SK-N-SH (cell line): ENCODE measurements around the gene SCYGR4. TPM values are rescaled to one million over a fixed set of nuclear protein-coding genes. Genes with fewer than 3 reads are reported as not detected.

ENCODE experiments used
- CTCF ChIA-PET: fragments of 300-600, 350-600 bp; formaldehyde crosslinking; extraction: SDS; loops from one replicate; lab custom pipeline; 2021; lab: Yijun Ruan, JAX
- POLR2A ChIA-PET: fragments of 350-600 bp; sonication (Branson Sonifier 250); formaldehyde crosslinking; extraction: SDS; loops from one replicate; lab custom pipeline; 2020; ENCODE audit warnings: antibody characterized with exemption, inconsistent platforms; lab: Yijun Ruan, JAX
- DNase-seq: peaks from one replicate; pipeline ENCODE4 v3.0.0; 2012
- H2AFZ ChIP-seq: fragments of 200-600 bp; sonication (generic); 2 replicates; pipeline ENCODE4 v1.8.1; 2016; ENCODE audit warnings: antibody characterized with exemption, mild to moderate bottlenecking, low read depth
- H3F3A ChIP-seq: fragments of 200-600 bp; sonication (generic); replicated peaks from 2 replicates; pipeline ENCODE3; 2016; ENCODE audit warnings: antibody characterized with exemption, mild to moderate bottlenecking; ENCODE audit not compliant: insufficient read depth
- H3K27ac ChIP-seq, 2 experiments: fragments of 200-500 bp in 1 of 2; fragments of 200-600 bp in 1 of 2; sonication (Bioruptor generic) in 1 of 2; sonication (generic), shearing (Covaris generic) in 1 of 2; 2 replicates each; pipeline versions ENCODE4 v1.5.1 to v1.6.1; 2014 to 2016; ENCODE audit warnings: low read depth in 2 of 2, inconsistent platforms in 1 of 2, low read length in 1 of 2, mild to moderate bottlenecking in 1 of 2, mixed read lengths in 1 of 2
- H3K27me3 ChIP-seq: fragments of 200-600 bp; sonication (generic), shearing (Covaris generic); 2 replicates; pipeline ENCODE4 v1.6.1; 2016; ENCODE audit warnings: mixed run types; ENCODE audit not compliant: insufficient read depth
- H3K36me3 ChIP-seq, 2 experiments: fragments of 200-500 bp in 1 of 2; fragments of 200-600 bp in 1 of 2; sonication (Bioruptor generic) in 1 of 2; sonication (generic) in 1 of 2; replicated peaks in 1 of 2; 2 replicates each; pipeline versions ENCODE3 to v1.5.1; 2014 to 2016; ENCODE audit warnings: low read length in 1 of 2, mild to moderate bottlenecking in 1 of 2; ENCODE audit not compliant: insufficient read depth in 2 of 2, control insufficient read depth in 1 of 2
- H3K4me1 ChIP-seq, 2 experiments: fragments of 200-500 bp in 1 of 2; fragments of 200-600 bp in 1 of 2; sonication (Bioruptor generic) in 1 of 2; sonication (generic), shearing (Covaris generic) in 1 of 2; 2 replicates each; pipeline versions ENCODE4 v1.5.1 to v1.6.1; 2014 to 2016; ENCODE audit warnings: low read depth in 1 of 2, low read length in 1 of 2, mixed run types in 1 of 2; ENCODE audit not compliant: insufficient read depth in 2 of 2, control insufficient read depth in 1 of 2
- H3K4me2 ChIP-seq: fragments of 200-600 bp; sonication (generic), shearing (Covaris generic); 2 replicates; pipeline ENCODE4 v1.6.1; 2017; ENCODE audit warnings: mixed run types
- H3K4me3 ChIP-seq, 2 experiments: fragments of 200-500 bp in 1 of 2; fragments of 200-600 bp in 1 of 2; sonication (Bioruptor generic) in 1 of 2; sonication (generic), shearing (Covaris generic) in 1 of 2; 2 replicates each; pipeline versions ENCODE4 v1.5.1 to v1.8.1; 2014 to 2016; ENCODE audit warnings: low read depth in 2 of 2, inconsistent platforms in 1 of 2, low read length in 1 of 2, mild to moderate bottlenecking in 1 of 2, mixed read lengths in 1 of 2, moderate library complexity in 1 of 2
- H3K79me2 ChIP-seq: fragments of 200-600 bp; sonication (generic); 2 replicates; pipeline ENCODE4 v1.8.1; 2017; ENCODE audit warnings: mild to moderate bottlenecking; ENCODE audit not compliant: insufficient read depth
- H3K9ac ChIP-seq: fragments of 200-600 bp; sonication (generic); 2 replicates; pipeline ENCODE4 v1.6.1; 2017; ENCODE audit warnings: mixed run types
- H3K9me2 ChIP-seq: fragments of 200-600 bp; sonication (generic); 2 replicates; pipeline ENCODE4 v1.6.1; 2017; ENCODE audit warnings: mixed run types
- H3K9me3 ChIP-seq: fragments of 200-600 bp; sonication (generic); 2 replicates; pipeline ENCODE4 v1.6.1; 2017; ENCODE audit warnings: mixed run types, mild to moderate bottlenecking, moderate library complexity
- H4K20me1 ChIP-seq: fragments of 200-600 bp; sonication (generic); 2 replicates; pipeline ENCODE4 v1.6.1; 2017; ENCODE audit warnings: mild to moderate bottlenecking, mixed run types; ENCODE audit not compliant: insufficient read depth
- CHD2 ChIP-seq: fragments of 150-350 bp; IDR thresholded peaks from 2 replicates; pipeline ENCODE4 v1.6.1; 2018; ENCODE audit warnings: low read length; ENCODE audit not compliant: partially characterized antibody
- ELF1 ChIP-seq: IDR thresholded peaks from 2 replicates; pipeline ENCODE4 v1.4.0; 2012
- EP300 ChIP-seq, 2 experiments: IDR thresholded peaks; 2 replicates each; pipeline versions ENCODE4 v1.4.0 to v1.6.1; 2012; ENCODE audit warnings: borderline replicate concordance in 1 of 2, low read depth in 1 of 2, low read length in 1 of 2
- FOSL2 ChIP-seq: IDR thresholded peaks from 2 replicates; pipeline ENCODE4 v1.4.0; 2012; ENCODE audit warnings: low read depth, mild to moderate bottlenecking, moderate library complexity, borderline replicate concordance
- FOXM1 ChIP-seq: IDR thresholded peaks from 2 replicates; pipeline ENCODE4 v1.4.0; 2012; ENCODE audit warnings: low read depth, mild to moderate bottlenecking
- MXI1 ChIP-seq: IDR thresholded peaks from 2 replicates; pipeline ENCODE4 v1.6.1; 2012; ENCODE audit warnings: mild to moderate bottlenecking, low read depth, low read length, improper control_type of control experiment
- NFIC ChIP-seq: IDR thresholded peaks from 2 replicates; pipeline ENCODE4 v1.4.0; 2012; ENCODE audit warnings: borderline replicate concordance
- NRF1 ChIP-seq: IDR thresholded peaks from 2 replicates; pipeline ENCODE4 v1.6.1; 2012; ENCODE audit warnings: low read depth, mild to moderate bottlenecking, low read length
- SIN3A ChIP-seq: IDR thresholded peaks from 2 replicates; pipeline ENCODE4 v1.6.1; 2012; ENCODE audit warnings: low read depth, mild to moderate bottlenecking, low read length, moderate library complexity, borderline replicate concordance
- TCF12 ChIP-seq: IDR thresholded peaks from 2 replicates; pipeline ENCODE4 v1.4.0; 2012
- WGBS: methylation state at CpG from one replicate; pipeline ENCODE4 v1.1.6; 2017; ENCODE audit warnings: low lambda C conversion rate; 5-methylcytosine and 5-hydroxymethylcytosine counted together
- polyA plus RNA-seq, 3 experiments: library from polyadenylated mRNA; depleted of rRNA; stranded (reverse); fragments of >200 nt; gene quantifications; 2 replicates each; pipeline ENCODE4 v1.2.3, GENCODE V29; 2012
- TF ChIP-seq, protein P1 (sequence below): fragments of 150-350 bp; IDR thresholded peaks from 2 replicates; pipeline ENCODE4 v1.6.1; 2016; ENCODE audit warnings: mild to moderate bottlenecking, low read depth, low read length
- TF ChIP-seq, protein P2 (sequence below): fragments of 200-600 bp; sonication (generic); IDR thresholded peaks from 2 replicates; pipeline ENCODE4 v1.6.1; 2017; ENCODE audit warnings: antibody characterized with exemption, mild to moderate bottlenecking, moderate library complexity
- TF ChIP-seq, protein P3 (sequence below): IDR thresholded peaks from 2 replicates; pipeline ENCODE4 v1.4.0; 2012; ENCODE audit warnings: low read depth, borderline replicate concordance
- TF ChIP-seq, protein P4 (sequence below): fragments of 150-350 bp; IDR thresholded peaks from 2 replicates; pipeline ENCODE4 v1.6.1; 2017; ENCODE audit warnings: antibody characterized with exemption, low read length, low read depth, borderline replicate concordance
- TF ChIP-seq, protein P5 (sequence below): IDR thresholded peaks from 2 replicates; pipeline ENCODE4 v1.4.0; 2012; ENCODE audit warnings: low read depth

The SCYGR4 gene
- polyA plus RNA-seq, 1 of the 3 experiments (the other 2 are of a cell fraction), result not detected

DNA sequence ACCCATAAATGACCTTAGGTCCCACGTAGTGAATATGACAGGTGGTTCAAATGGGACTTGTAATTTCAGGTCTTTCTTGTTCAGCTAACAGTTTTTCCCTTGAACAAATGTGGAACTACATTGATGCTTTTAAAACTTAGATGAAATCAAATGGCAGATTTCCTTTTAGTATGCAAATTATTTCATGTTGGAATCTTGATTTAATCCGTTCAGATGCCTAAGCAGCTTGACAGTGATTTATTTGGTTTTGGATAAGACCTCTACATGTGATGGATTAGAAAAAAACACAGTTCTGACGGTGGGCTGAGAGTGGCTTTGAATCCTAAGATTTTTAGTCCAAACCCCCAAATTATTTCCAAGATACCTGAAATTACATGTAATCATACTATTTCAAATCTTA, 16.9 kb downstream of the SCYGR4 start:
- CTCF ChIA-PET, result interaction anchor here (0.9 kb wide), 1 partner anchor 132 kb away, joined by 3 read pairs; no protein-coding TSS in a partner anchor
- DNase-seq, result no peak
- 64% methylated on average over 3 of the region's 3 CpGs for WGBS
- no peak overlapping the region for H3K27ac ChIP-seq
- no peak for TF ChIP-seq EP300 (IDR thresholded peaks at IDR 0.05; ENCODE audit: borderline replicate concordance in 1 of 2, low read depth in 1 of 2, low read length in 1 of 2)
- TF ChIP-seq, protein P1, sequence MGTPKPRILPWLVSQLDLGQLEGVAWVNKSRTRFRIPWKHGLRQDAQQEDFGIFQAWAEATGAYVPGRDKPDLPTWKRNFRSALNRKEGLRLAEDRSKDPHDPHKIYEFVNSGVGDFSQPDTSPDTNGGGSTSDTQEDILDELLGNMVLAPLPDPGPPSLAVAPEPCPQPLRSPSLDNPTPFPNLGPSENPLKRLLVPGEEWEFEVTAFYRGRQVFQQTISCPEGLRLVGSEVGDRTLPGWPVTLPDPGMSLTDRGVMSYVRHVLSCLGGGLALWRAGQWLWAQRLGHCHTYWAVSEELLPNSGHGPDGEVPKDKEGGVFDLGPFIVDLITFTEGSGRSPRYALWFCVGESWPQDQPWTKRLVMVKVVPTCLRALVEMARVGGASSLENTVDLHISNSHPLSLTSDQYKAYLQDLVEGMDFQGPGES, result no peak
- no peak for TF ChIP-seq CHD2
- TF ChIP-seq, all 33 proteins: peak for 0
- H3K4me1 ChIP-seq, result peaks cover 0 to 5% of the 10 kb centered on the region in 2 experiments; a peak in 1 of 4 replicates
- H3F3A ChIP-seq, result no peaks in the 10 kb centered on the region
- no peak overlapping the region for H3K9ac ChIP-seq
- H2AFZ ChIP-seq, result no peak overlapping the region
- H4K20me1 ChIP-seq, result no peaks in the 10 kb centered on the region
- POLR2A ChIA-PET, result no interaction called here
- H3K4me3 ChIP-seq, result no peak overlapping the region
- no peaks in the 10 kb centered on the region for H3K9me2 ChIP-seq
- no peaks in the 10 kb centered on the region for H3K79me2 ChIP-seq
- H3K27me3 ChIP-seq, result no peaks in the 10 kb centered on the region
- no peaks in the 10 kb centered on the region for H3K9me3 ChIP-seq
- H3K4me2 ChIP-seq, result no peak overlapping the region
- no peaks in the 10 kb centered on the region for H3K36me3 ChIP-seq

DNA sequence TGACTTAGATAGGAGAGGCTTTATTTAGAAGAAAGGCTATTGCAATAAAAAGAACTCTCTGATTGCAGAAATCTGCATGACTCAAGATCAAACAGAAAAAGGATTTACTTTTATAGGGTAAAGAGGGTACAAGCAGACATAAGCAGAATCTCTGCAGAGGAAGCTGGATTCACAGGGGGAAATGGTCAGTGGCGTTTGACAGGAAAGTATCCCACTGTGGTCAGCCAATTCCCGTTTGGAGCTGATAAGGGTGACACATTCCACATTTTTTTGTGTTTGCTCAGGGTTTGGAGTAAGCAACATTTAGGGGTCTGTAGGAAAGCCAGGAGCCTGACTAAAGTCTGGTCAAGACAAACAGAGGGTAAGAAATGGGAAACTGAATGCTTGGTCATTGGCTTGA, 25.4 kb downstream of the SCYGR4 start:
- Histone ChIP-seq H3K27ac (no peak overlapping the region), H3K36me3 (no peaks in the 10 kb centered on the region), H3K4me1 (no peaks in the 10 kb centered on the region), H3K79me2 (no peaks in the 10 kb centered on the region), H4K20me1 (no peaks in the 10 kb centered on the region), H3K9ac (no peak overlapping the region), H3K9me3 (no peaks in the 10 kb centered on the region), H2AFZ (peak overlapping the region; percentile 66; the same call in 1 of the 2 replicates), H3K4me2 (no peak overlapping the region), H3F3A (no peaks in the 10 kb centered on the region), H3K27me3 (no peaks in the 10 kb centered on the region), H3K4me3 (no peak overlapping the region), H3K9me2 (no peaks in the 10 kb centered on the region)
- CTCF ChIA-PET, result no interaction called here
- no peak for DNase-seq
- WGBS, result 18% methylated on average over 2 of the region's 2 CpGs
- POLR2A ChIA-PET, result no interaction called here
- TF ChIP-seq, protein P2, sequence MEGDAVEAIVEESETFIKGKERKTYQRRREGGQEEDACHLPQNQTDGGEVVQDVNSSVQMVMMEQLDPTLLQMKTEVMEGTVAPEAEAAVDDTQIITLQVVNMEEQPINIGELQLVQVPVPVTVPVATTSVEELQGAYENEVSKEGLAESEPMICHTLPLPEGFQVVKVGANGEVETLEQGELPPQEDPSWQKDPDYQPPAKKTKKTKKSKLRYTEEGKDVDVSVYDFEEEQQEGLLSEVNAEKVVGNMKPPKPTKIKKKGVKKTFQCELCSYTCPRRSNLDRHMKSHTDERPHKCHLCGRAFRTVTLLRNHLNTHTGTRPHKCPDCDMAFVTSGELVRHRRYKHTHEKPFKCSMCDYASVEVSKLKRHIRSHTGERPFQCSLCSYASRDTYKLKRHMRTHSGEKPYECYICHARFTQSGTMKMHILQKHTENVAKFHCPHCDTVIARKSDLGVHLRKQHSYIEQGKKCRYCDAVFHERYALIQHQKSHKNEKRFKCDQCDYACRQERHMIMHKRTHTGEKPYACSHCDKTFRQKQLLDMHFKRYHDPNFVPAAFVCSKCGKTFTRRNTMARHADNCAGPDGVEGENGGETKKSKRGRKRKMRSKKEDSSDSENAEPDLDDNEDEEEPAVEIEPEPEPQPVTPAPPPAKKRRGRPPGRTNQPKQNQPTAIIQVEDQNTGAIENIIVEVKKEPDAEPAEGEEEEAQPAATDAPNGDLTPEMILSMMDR, result no peak
- no peak for TF ChIP-seq MXI1
- TF ChIP-seq, protein P3, sequence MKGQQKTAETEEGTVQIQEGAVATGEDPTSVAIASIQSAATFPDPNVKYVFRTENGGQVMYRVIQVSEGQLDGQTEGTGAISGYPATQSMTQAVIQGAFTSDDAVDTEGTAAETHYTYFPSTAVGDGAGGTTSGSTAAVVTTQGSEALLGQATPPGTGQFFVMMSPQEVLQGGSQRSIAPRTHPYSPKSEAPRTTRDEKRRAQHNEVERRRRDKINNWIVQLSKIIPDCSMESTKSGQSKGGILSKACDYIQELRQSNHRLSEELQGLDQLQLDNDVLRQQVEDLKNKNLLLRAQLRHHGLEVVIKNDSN, result no peak
- TF ChIP-seq NFIC, result no peak
- no peak for TF ChIP-seq NRF1
- TF ChIP-seq, protein P4, sequence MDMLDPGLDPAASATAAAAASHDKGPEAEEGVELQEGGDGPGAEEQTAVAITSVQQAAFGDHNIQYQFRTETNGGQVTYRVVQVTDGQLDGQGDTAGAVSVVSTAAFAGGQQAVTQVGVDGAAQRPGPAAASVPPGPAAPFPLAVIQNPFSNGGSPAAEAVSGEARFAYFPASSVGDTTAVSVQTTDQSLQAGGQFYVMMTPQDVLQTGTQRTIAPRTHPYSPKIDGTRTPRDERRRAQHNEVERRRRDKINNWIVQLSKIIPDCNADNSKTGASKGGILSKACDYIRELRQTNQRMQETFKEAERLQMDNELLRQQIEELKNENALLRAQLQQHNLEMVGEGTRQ, result no peak
- TF ChIP-seq FOXM1, result no peak
- TF ChIP-seq TCF12, result no peak
- TF ChIP-seq ELF1, result no peak
- TF ChIP-seq FOSL2, result no peak
- TF ChIP-seq, protein P5, sequence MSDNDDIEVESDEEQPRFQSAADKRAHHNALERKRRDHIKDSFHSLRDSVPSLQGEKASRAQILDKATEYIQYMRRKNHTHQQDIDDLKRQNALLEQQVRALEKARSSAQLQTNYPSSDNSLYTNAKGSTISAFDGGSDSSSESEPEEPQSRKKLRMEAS, result no peak
- TF ChIP-seq SIN3A, result no peak
